Smooth muscle cell of the umbilical artery (primary cell): ENCODE results near the gene RBMY1B. TPM values are rescaled to one million over a fixed set of nuclear protein-coding genes. Genes with fewer than 3 reads are reported as not detected.

Source experiments
- total RNA-seq: library from RNA; depleted of rRNA; stranded (reverse); fragments of >200 nt; gene quantifications from 2 replicates; pipeline ENCODE4 v1.2.3, GENCODE V29; 2014

RBMY1B gene
- not detected in 2 replicates for total RNA-seq

DNA sequence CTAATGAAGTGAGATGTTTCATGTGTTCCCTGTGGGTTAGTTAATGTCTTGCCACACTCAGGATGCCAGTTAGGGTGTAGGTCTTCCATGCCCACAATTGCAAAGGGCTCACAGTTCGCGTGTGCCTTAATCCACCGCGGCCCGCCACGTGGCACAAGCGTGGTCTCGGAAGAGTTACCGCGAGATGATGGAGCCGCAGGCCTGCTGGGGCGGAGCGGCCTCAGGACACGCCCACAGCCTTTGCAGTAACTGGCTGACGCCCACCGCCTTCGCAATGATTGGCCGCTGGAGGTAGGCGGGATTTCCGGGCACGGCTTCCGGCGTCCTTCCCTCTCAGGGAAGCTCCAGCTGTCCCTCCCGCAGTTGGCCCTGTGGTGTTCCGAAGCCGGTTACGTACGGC is at the start of gene RBMY1B:
TSS of gene RBMY1B (plus strand) at position 301 of the 400 bp plus-strand sequence. CDS start 2,013 bp downstream, outside the sequence.

DNA sequence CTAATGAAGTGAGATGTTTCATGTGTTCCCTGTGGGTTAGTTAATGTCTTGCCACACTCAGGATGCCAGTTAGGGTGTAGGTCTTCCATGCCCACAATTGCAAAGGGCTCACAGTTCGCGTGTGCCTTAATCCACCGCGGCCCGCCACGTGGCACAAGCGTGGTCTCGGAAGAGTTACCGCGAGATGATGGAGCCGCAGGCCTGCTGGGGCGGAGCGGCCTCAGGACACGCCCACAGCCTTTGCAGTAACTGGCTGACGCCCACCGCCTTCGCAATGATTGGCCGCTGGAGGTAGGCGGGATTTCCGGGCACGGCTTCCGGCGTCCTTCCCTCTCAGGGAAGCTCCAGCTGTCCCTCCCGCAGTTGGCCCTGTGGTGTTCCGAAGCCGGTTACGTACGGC is 23.4 kb downstream of the RBMY1B start, which contains the start of gene RBMY1A1:
TSS of gene RBMY1A1 (plus strand) at position 301 of the 400 bp plus-strand sequence. CDS start 2,013 bp downstream, outside the sequence.

Other genes starting within 250 kb of the RBMY1B start
- gene RBMY1A1, start 23.5 kb downstream of the RBMY1B start, total RNA-seq: not detected in 2 replicates